HepG2 (cell line): Measurements from ENCODE around the gene MFSD11. TPM values are rescaled to one million over a fixed set of nuclear protein-coding genes. Genes with fewer than 3 reads are reported as not detected.
A peak's percentile ranks its signal among the peaks of the same experiment; 100 is the strongest.

Source experiments
- ETV5 ChIP-seq: IDR thresholded peaks from 2 replicates; pipeline ENCODE4 v1.6.1; 2018; ENCODE audit warnings: missing biosample characterization, missing genetic modification reagents, inconsistent platforms, borderline replicate concordance
- GFI1 ChIP-seq: sonication (generic); formaldehyde crosslinking; IDR thresholded peaks from 2 replicates; pipeline ENCODE4 v1.5.0; 2020; ENCODE audit warnings: missing genetic modification reagents, mild to moderate bottlenecking, borderline replicate concordance
- HNRNPUL1 ChIP-seq: fragments of 200-400 bp; formaldehyde crosslinking; IDR thresholded peaks from 2 replicates; pipeline ENCODE4 v1.6.1; 2017; ENCODE audit warnings: low read depth, mild to moderate bottlenecking, low read length, moderate library complexity
- MTF1 ChIP-seq: sonication (generic); formaldehyde crosslinking; IDR thresholded peaks from 2 replicates; pipeline ENCODE4 v1.5.0; 2020; ENCODE audit warnings: missing genetic modification reagents
- NRL ChIP-seq: sonication (generic); formaldehyde crosslinking; IDR thresholded peaks from 2 replicates; pipeline ENCODE4 v1.5.0; 2020; ENCODE audit warnings: missing genetic modification reagents, mild to moderate bottlenecking, moderate library complexity, borderline replicate concordance
- POLR2A ChIP-seq, 2 experiments: IDR thresholded peaks; 2 replicates each; pipeline ENCODE4 v1.6.1; 2011; ENCODE audit warnings: low read depth in 2 of 2, low read length in 2 of 2, mild to moderate bottlenecking in 1 of 2, moderate library complexity in 1 of 2; ENCODE audit not compliant: insufficient read depth in 1 of 2
- RELA ChIP-seq: sonication (generic); formaldehyde crosslinking; IDR thresholded peaks from 2 replicates; pipeline ENCODE4 v1.4.0; 2020; ENCODE audit warnings: missing genetic modification reagents
- RFX1 ChIP-seq: fragments of 450-650 bp; IDR thresholded peaks from 2 replicates; pipeline ENCODE4 v1.6.1; 2017
- SALL2 ChIP-seq: sonication (generic); formaldehyde crosslinking; IDR thresholded peaks from 2 replicates; pipeline ENCODE4 v1.8.1; 2023; ENCODE audit warnings: mild to moderate bottlenecking, missing genetic modification reagents, inconsistent platforms
- SMC3 ChIP-seq: IDR thresholded peaks from 2 replicates; pipeline ENCODE4 v1.6.1; 2011; ENCODE audit warnings: low read length, improper control_type of control experiment
- ZBTB3 ChIP-seq: sonication (generic); formaldehyde crosslinking; IDR thresholded peaks from 2 replicates; pipeline ENCODE4 v1.4.0; 2020; ENCODE audit warnings: low read depth, mild to moderate bottlenecking, moderate library complexity, missing genetic modification reagents, borderline replicate concordance
- ZIK1 ChIP-seq: sonication (generic); formaldehyde crosslinking; IDR thresholded peaks from 2 replicates; pipeline ENCODE4 v1.5.0; 2020; ENCODE audit warnings: mild to moderate bottlenecking, low read depth, missing genetic modification reagents, borderline replicate concordance
- ZKSCAN1 ChIP-seq: fragments of 150-350 bp; IDR thresholded peaks from 2 replicates; pipeline ENCODE4 v1.6.1; 2014; ENCODE audit warnings: low read length
- ZNF234 ChIP-seq: sonication (generic); formaldehyde crosslinking; conservative IDR thresholded peaks from 2 replicates; pipeline ENCODE4 v1.5.1; 2020; ENCODE audit warnings: mild to moderate bottlenecking, missing genetic modification reagents
- ZNF329 ChIP-seq: sonication (generic); formaldehyde crosslinking; IDR thresholded peaks from 2 replicates; pipeline ENCODE4 v1.9.0; 2021; ENCODE audit warnings: low read depth, mild to moderate bottlenecking, missing genetic modification reagents
- ZNF816 ChIP-seq: sonication (generic); formaldehyde crosslinking; IDR thresholded peaks from 2 replicates; pipeline ENCODE4 v1.8.0; 2022; ENCODE audit warnings: missing genetic modification reagents, mild to moderate bottlenecking, borderline replicate concordance
- ZNF850 ChIP-seq: sonication (generic); formaldehyde crosslinking; conservative IDR thresholded peaks from 2 replicates; pipeline ENCODE4 v1.9.0; 2021; ENCODE audit warnings: mild to moderate bottlenecking, missing genetic modification reagents
- ZSCAN21 ChIP-seq: sonication (generic); formaldehyde crosslinking; IDR thresholded peaks from 2 replicates; pipeline ENCODE4 v1.8.0; 2022; ENCODE audit warnings: mild to moderate bottlenecking, missing genetic modification reagents, moderate library complexity, borderline replicate concordance
- polyA plus RNA-seq, 8 experiments: library from polyadenylated mRNA; depleted of rRNA in 3 of 8; stranded (reverse) in 7 of 8; unstranded in 1 of 8; fragments of >200 nt; fragmentation: Illumina TruSeq in 4 of 8; extraction: Trizol in 4 of 8; gene quantifications; 2 replicates each; pipeline versions ENCODE4 v1.2.1 to v1.2.3, GENCODE V29; 2011 to 2016; ENCODE audit warnings: low read depth in 4 of 8, missing spikeins in 1 of 8, mixed read lengths in 1 of 8; ENCODE audit not compliant: insufficient read depth in 1 of 8
- total RNA-seq, 5 experiments: library from RNA; depleted of rRNA; stranded (reverse); fragments of >200 nt; fragmentation: Illumina TruSeq; extraction: Trizol; gene quantifications; 2 replicates each; pipeline ENCODE4 v1.2.3, GENCODE V29; 2016; ENCODE audit warnings: low read depth in 1 of 5
- TF ChIP-seq, protein P1 (sequence below): sonication (generic); formaldehyde crosslinking; IDR thresholded peaks from 2 replicates; pipeline ENCODE4 v1.4.0; 2020; ENCODE audit warnings: missing genetic modification reagents
- TF ChIP-seq, protein P2 (sequence below): sonication (generic); formaldehyde crosslinking; IDR thresholded peaks from 2 replicates; pipeline ENCODE4 v1.5.0; 2020; ENCODE audit warnings: missing genetic modification reagents
- TF ChIP-seq, protein P3 (sequence below): sonication (generic); formaldehyde crosslinking; IDR thresholded peaks from 2 replicates; pipeline ENCODE4 v1.5.1; 2020; ENCODE audit warnings: missing genetic modification reagents, mild to moderate bottlenecking, borderline replicate concordance
- TF ChIP-seq, protein P4 (sequence below): sonication (generic); formaldehyde crosslinking; IDR thresholded peaks from 2 replicates; pipeline ENCODE4 v1.8.1; 2022; ENCODE audit warnings: low read depth, mild to moderate bottlenecking, missing genetic modification reagents

Gene MFSD11
- total and polyA plus RNA-seq, 2 of the 13 experiments (the other 11 are each of a cell fraction or from before 2014, with no cell fraction given): 26.1 to 36.3 TPM

DNA sequence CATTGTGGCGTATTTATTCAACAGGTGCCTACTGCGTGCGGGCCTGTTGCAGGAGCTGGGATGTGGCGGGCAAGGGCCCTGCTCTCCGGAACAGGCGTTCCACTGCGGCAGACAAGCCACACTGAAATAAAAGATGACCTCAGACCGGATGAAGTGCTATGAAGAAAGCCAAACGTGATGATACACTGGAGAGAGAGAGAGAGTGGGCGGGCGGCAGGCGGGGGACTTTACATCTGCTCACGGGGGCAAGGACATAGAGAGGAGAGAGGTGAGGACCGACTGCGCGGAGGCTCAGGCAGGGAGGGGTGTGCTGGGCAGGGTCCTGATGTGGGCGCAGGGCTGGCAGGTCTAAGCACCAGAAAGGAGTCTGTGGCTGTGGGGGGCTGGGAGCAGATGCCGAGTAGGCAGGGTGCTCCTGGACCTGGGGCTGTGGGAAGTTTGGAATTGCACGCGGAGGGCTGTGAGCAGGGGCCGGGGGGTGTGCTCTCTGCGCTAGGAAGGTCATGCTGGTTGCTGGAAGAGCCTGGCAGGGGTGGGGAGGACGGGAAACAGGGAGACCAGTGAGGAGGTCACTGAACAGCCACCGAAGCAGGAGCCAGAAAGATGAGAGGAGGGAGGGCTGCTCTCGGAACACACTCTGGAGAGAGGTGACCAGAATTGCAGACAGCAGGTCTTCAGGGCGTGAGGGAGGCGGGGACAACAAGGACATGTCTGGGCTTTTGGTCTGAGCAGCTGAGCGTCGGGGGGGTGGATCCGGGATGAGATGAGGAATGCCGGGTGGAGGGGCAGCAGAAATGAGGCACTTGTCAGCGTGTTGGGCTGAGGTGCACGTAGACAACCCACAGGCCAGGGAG, 37.1 kb upstream of the MFSD11 start (continued):
- peak; percentile 66; the same call in 1 of the 2 replicates for TF ChIP-seq ZBTB3 (CRISPR knock-in tag)
- no peak for TF ChIP-seq SMC3
- peak; percentile 33; the same call in 1 of the 2 replicates for TF ChIP-seq NRL
- TF ChIP-seq, protein P1, sequence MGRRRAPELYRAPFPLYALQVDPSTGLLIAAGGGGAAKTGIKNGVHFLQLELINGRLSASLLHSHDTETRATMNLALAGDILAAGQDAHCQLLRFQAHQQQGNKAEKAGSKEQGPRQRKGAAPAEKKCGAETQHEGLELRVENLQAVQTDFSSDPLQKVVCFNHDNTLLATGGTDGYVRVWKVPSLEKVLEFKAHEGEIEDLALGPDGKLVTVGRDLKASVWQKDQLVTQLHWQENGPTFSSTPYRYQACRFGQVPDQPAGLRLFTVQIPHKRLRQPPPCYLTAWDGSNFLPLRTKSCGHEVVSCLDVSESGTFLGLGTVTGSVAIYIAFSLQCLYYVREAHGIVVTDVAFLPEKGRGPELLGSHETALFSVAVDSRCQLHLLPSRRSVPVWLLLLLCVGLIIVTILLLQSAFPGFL (CRISPR knock-in tag): 0 out of 2 replicates have a peak, but pooled peaks have one; percentile 56
- TF ChIP-seq GFI1: peak; percentile 20; the same call in 1 of the 2 replicates
- no peak for TF ChIP-seq MTF1
- TF ChIP-seq ZIK1 (CRISPR knock-in tag): no peak; the same call in 1 of the 2 replicates
- 0 out of 4 replicates have a peak, but pooled peaks of 1 of the 2 experiments have one; percentile 34 for TF ChIP-seq POLR2A (IDR thresholded peaks at IDR 0.05; ENCODE audit: insufficient read depth in 1 of 2, low read depth in 2 of 2, low read length in 2 of 2)
- TF ChIP-seq, protein P2, sequence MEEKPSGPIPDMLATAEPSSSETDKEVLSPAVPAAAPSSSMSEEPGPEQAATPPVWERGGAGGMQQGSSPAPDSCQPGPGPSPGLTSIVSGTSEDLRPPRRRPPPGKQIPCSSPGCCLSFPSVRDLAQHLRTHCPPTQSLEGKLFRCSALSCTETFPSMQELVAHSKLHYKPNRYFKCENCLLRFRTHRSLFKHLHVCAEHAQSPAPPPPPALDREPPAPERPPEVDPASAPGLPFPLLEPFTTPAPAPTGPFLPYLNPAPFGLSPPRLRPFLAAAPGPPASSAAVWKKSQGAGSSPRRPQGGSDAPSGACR (CRISPR knock-in tag): no peak
- TF ChIP-seq, protein P3, sequence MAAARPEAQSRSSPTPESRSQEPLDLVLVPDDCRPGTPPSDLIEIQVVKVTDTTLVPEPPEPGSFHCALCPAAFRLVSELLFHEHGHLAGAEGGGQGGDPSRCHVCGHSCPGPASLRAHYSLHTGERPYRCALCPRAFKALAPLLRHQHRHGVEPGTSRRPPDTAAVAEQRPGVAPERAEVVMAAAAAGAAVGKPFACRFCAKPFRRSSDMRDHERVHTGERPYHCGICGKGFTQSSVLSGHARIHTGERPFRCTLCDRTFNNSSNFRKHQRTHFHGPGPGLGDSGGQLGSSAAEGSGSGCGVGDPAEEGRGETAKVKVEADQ (CRISPR knock-in tag): peak; percentile 86
- no peak for TF ChIP-seq HNRNPUL1
- peak; percentile 67; the same call in 1 of the 2 replicates for TF ChIP-seq ZNF816 (CRISPR knock-in tag)
- 0 out of 2 replicates have a peak, but pooled peaks have one; percentile 8 for TF ChIP-seq ZNF329 (CRISPR knock-in tag)
- 0 out of 2 replicates have a peak, but pooled peaks have one; percentile 42 for TF ChIP-seq SALL2 (CRISPR knock-in tag)
- no peak; the same call in none of the 2 replicates for TF ChIP-seq ZSCAN21 (CRISPR knock-in tag)
- TF ChIP-seq RELA: 0 out of 2 replicates have a peak, but pooled peaks have one; percentile 24
- TF ChIP-seq ZKSCAN1: peak; percentile 51; the same call in 1 of the 2 replicates
- TF ChIP-seq RFX1: no peak
- no peak for TF ChIP-seq ZNF850 (CRISPR knock-in tag)
- 0 out of 2 replicates have a peak, but pooled peaks have one; percentile 23 for TF ChIP-seq ZNF234 (CRISPR knock-in tag)
- peak; percentile 96 for TF ChIP-seq ETV5
- TF ChIP-seq, protein P4, sequence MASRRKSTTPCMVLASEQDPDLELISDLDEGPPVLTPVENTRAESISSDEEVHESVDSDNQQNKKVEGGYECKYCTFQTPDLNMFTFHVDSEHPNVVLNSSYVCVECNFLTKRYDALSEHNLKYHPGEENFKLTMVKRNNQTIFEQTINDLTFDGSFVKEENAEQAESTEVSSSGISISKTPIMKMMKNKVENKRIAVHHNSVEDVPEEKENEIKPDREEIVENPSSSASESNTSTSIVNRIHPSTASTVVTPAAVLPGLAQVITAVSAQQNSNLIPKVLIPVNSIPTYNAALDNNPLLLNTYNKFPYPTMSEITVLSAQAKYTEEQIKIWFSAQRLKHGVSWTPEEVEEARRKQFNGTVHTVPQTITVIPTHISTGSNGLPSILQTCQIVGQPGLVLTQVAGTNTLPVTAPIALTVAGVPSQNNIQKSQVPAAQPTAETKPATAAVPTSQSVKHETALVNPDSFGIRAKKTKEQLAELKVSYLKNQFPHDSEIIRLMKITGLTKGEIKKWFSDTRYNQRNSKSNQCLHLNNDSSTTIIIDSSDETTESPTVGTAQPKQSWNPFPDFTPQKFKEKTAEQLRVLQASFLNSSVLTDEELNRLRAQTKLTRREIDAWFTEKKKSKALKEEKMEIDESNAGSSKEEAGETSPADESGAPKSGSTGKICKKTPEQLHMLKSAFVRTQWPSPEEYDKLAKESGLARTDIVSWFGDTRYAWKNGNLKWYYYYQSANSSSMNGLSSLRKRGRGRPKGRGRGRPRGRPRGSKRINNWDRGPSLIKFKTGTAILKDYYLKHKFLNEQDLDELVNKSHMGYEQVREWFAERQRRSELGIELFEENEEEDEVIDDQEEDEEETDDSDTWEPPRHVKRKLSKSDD (CRISPR knock-in tag): no peak
